Stimulated activated CD8-positive, alpha-beta memory T cell treated with anti-CD3 and anti-CD28 coated beads, Interleukin-4, amount 100 ng/mL, for 48 hours (primary cell): Measurements from ENCODE around the gene EIF3B.
"Not testable (repeated sequence)": the region's sequence is repeated elsewhere in the genome, so short reads cannot be mapped to it uniquely, and the experiment has no call there.

Experiments
- DNase-seq: peaks from one replicate; pipeline ENCODE4 v3.0.0-alpha.2; 2020

The EIF3B gene

DNA sequence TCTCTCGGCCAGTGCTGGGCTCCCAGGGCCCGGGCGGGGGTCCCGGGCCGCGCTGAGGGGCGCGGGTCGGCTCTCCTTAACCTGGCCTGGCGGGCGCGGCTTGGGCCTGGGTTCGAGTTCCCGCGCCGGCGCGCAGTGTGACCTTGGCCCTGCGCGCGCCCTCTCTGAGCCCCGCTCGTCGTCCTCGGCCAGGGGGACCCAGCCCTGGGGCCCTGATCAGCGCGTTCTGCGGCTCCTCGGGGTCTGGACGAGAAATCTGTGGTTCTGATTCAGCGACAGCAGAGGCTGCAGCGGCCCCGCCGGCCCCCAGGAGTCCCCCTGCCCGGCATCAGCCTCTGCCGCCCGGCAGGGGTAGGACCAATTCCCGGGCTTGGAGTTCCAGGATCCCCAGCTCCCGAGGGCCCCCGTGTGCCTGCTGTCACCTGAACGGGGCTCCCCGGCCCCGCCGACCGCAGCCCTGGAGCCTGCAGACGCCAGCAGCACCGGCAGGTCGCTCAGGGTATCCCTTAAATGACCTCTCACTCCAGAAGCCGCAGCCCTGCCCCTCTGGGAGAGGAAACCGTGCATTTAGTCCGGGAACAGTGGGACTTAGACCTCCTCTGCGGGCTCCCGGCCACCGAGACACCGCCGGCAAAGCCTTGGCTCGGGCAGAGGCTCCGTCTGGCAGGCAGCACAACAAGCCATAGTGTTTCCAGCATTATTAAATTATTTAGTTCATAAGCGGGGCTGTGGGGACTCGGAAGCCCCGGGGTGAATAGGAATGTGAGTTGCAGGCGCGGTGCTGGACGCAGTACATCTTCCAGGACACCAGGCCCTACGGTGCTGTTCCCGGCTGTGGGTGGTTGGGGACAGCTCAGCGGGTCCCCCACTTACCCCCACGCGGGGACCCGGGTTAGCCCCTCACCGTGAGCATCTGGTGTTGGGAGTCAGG is 49.4 kb downstream of the EIF3B start:
- DNase-seq: peak; percentile 60

DNA sequence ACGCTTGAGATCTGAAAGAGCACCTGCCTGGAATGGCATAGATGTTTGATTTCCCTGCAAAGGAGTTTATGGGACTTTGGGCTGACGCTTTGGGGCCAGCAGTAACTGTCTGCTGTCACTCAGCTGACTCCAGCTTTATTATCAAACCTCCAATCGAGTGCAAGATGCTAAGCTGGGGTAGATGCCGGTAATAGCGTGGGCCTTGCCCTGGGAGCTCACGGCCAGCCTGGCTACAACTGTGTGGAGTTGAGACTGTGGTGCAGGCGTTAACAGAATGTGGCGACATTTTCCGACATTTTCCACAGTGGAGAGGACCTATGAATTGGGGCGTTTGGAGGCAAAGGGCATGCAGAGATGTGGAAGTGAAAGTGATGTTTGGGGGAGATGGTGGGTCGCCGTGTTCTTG is 50.1 kb downstream of the EIF3B start:
- DNase-seq: no peak

DNA sequence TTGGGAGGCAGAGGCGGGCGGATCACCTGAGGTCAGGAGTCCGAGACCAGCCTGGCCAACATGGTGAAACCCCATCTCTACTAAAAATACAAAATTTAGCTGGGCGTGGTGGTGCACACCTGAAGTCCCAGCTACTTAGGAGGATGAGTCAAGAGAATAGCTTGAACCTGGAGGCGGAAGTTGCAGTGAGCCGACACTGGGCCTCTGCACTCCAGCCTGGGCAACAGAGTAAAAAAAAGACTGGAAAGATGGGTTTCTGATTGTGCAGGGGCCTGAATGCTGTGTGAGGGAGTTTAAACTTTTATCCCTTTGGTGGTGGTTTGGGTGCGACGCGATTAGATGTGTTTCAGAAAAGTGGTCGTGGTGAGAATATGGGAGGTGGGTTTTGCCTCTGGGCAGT is 50.6 kb downstream of the EIF3B start:
- no peak for DNase-seq

DNA sequence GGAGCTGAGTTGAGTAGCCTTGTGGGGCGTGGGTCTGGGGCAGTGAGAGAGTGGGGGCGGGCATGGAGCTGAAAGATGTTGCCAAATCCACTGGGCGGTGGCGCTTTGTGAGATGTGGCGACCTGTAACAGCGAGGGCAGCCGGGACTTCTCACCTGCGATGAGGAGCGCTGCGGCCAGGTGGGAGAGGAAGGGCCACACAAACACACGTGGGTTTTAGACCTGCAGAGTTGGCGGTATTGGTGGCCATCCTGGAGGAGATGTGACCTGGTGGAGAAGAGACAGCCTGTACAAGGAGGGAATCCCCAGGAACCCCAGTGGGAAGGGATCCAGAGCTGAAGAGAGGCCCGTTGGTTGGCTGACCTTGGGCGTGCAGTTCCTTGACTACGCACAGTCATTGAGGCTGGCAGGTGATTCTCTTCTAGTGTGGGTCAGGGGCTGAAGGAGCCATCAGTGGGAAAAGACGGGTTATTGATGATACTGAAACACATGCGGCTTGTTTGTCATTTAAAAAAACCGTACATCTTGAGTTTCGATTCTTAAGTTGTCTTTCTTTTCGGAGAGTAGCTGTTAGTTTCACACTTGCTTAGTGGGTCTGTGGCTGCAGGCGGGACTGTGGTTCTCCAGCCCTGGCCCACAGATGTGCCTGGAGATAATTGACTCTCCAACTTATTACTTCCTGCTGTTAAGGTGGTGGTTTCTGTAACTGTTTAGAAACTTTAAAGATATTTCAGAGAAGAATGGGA is 51.1 kb downstream of the EIF3B start:
- peak; percentile 80 for DNase-seq

DNA sequence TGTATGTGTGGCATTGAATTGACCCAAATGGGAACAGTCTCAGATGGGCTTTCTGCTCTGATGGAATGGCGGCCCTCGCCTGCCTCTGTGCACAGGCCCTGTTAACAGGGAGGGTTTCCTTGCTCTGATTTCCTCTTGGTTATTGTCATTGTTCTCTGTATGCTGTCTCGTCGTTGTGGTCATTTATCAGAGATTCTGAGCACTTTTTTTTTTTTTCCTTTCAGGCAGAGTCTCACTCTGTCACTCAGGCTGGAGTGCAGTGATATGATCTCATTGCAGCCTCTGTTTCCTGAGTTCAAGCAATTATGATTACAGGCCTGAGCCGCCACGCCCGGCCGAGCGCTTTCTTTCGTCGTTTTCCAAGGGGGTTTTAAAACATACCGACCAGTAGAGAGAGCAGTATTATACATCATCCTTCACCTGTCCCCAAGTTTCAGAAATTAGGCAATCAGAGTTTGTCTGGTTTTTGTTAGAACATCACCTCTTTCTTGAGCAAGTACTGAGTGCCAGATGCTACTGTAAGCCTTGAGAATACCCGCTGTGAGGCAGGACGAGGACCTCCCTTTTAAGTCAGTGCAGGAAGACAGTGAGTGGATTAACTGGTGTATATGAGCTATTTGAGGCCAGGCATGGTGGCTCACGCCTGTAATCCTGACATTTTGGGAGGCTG is 55.3 kb downstream of the EIF3B start:
- no peak for DNase-seq

DNA sequence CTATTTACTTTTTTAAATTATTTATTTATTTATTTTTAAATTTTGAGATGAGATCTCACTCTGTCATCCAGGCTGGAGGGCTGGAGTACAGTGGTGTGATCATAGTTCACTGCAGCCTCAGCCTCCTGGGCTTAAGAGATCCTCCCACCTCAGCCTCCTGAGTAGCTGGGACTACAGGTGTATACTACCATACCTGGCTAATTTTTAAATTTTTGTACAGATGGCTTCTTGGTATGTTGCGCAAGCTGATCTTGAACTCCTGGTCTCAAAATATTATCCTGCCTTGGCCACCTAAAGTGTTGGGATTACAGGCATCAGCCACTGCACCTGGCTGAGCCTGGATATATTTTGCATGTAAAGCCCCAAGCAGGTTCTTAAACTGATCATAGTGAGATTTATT is 56.4 kb downstream of the EIF3B start:
- DNase-seq: no peak

DNA sequence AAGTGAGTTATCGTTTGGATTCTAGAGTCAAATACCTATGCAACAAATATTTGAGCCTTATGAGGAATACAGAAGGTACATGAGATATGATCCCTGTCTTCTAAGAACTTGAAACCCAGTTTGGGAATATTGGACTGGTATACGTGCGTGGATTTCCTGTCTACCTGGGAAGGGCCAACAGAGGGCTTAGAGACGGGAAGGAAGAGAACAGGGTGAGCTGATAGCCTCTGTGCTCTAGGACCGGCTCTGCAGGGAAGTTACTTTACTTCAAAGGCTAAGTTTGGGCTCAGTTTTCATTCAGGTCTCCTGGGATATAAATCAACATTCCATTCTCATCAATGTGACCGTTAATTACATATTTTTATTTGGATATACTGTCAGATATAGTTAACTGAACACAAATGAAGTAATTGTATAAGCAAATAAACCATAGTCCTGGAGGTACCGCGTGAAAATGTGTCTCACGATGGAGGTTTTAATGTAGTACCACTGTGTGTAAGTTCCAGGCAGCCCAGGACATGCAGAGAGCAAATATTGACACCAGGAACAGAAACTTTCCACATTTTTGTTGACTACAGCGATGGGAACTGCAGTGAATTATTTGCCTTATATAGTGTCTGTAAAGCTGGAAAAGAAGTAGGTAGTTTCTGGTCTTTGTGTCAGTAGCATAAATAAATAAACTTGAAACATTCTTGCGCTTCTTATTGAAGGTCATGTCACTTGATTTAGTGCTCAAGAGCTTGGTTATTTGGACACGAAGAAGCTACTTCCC is 57.4 kb downstream of the EIF3B start:
- DNase-seq: no peak

DNA sequence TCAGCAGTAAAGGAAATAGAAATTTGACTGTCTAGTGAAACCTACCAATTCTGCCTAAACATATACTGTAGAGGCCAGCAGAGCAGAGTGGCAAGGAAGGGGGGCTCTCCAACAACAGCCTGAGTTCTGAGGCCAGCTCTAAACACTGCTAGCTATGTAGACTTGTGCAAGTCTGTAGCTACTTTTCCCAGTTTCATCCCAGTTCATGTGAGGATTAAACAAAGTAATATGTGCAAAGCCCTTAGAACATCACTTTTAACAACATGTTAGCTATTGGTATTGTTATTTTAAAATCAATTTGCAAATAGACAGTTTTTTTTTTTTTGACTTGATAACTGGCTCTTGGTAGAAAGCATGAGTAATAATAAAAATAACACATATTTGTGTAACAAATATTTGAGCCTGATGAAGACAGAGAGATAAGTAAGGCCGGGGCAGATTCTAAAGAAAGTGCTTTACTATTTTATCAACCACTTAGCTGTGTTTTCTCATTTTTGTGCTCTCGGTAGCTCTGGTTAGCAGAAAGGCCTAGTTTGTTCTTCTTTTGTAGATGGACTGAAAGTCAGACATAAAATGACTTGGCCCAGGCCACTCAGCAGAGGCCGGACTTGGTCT is 58.1 kb downstream of the EIF3B start:
- DNase-seq: no peak

DNA sequence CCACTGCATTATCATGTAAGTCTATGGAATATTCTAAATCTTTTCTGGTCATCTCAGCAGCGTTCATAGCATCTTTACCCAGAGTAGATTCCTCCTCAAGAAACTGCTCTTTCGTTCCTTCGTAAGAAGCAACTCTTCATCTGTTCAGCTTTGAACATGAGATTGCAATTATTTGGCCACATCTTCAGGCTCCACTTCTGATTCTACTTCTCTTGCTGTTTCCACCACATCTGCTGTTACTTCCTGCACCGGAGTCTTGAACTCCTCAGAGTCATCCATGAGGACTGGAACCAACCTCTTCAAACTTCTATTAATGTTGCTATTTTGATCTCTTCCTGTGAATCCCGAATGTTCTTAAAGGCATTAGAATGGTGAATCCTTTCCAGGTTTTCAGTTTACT is 61.4 kb downstream of the EIF3B start:
- no peak for DNase-seq

DNA sequence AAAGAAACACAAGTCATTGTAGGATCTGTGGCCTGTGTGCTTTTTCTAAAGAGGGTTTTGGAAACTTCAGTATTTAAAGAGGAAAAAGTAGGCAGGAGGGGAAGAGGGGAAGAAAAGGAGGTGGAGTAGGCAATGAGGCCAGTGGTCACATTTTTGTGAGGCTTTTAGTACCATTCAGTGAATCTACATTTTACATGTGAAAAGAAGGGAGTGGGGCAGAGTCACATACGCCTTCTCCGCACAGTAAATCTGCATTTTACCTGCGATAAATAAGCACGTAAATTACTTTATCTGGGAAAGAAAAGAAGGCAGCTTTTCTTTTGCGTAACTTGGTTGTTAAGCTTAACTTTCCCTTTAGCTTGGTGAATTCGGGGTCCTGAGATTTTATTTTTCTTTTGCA is 62.0 kb downstream of the EIF3B start:
- DNase-seq: no peak

DNA sequence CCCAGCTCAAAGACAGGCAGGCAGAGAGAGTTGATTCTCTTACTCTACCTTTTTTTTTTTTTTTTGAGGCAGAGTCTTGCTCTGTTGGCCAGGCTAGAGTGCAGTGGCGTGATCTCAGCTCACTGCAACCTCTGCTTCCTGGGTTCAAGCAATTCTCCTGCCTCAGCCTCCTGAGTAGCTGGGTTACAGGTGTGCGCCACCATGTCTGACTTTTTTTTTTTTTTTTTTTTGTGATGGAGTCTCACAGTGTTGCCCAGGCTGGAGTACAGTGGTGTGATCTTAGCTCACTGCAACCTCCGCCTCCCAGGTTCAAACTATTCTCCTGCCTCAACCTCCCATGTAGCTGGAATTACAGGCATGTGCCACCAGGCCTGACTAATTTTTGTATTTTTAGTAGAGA is 62.6 kb downstream of the EIF3B start:
- DNase-seq: not testable (repeated sequence)

DNA sequence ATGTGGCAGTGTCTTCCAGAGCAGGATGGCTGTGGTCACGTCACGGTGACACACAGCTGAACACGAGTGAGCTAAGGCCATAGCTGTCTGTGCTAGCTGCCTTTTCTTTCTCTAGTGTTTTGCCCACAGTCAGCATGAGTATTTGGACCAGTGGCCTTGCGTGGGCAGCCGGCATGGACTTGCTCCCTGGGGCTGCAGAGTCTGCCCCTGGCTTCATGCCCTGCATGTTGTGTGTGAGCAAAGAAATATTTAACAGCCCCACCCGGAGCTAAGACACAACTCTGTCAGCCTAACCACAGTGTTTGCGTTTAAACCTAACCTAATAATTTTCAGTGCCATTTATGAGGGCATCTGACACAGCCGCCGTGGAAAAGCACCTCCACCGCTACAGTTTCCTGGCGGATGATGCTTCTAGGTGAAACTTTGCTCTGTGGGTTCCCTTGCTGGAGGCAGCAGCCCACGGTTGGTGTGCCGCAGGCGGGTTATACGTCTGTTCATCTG is 63.4 kb downstream of the EIF3B start:
- peak; percentile 77 for DNase-seq

DNA sequence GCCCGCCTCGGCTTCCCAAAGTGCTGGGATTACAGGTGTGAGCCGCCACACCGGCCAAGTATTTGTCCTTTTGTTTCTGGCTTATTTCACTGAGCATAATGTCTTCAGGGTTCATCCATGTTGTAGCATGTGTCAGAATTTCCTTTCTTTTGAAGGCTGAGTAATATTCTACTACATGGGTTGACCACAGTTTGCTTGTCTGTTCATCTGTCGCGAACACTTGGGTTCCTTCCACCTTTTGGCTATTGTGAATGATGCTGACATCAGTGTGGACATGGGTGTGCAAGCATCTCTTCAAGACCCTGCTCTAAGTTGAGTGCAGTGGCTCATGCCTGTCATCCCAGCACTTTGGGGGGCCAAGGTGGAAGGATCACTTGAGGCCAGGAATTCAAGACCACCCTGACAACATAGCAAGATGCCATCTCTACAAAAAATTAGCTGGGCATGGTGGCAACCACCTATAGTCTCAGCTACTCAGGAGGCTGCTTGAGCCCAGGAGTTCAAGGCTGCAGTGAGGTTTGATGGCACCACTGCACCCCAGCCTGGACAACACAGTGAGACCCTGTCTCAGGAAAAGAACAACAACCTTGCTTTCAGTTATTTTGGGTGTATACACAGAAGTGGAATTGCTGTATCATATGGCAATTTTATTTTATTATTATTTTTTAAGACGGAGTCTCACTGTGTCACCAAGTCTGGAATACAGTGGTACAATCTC is 65.7 kb downstream of the EIF3B start:
- no peak for DNase-seq

DNA sequence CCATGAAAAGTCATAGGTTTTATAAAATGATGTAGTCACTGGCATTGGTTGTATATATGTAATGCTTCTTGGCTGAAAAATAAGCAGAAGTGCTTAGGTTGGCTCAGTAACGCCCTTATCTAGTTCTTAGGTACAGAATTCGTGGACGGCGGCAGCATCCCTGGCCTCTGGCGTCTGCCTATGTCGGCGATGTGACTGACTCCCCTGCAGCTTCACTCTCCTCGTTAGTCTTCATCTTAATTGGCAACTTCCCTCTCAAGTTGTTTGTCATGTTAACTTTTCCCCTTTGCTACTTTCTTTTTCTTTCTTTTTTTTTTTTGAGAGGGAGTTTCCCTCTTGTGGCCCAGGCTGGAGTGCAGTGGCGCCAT is 67.3 kb downstream of the EIF3B start:
- DNase-seq: no peak

DNA sequence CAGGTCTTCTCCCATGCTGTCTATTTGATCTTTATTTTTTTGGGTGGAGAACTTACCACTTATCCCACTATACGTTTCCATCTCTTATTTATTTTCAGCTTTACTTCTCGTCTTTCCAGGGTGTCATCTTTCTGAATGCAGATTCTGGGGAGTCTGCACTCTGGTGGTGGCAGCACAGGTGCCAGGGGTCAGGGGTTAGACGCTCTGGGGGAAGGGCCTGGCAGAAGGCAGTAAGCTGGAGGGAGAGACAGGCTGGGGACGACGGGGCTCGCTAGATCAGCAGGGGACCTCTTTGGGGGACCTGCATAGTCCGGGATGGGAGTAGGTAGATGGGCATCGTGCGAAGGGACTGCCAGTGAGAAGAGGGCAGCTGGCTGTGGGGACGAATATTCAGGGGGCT is 71.1 kb downstream of the EIF3B start:
- DNase-seq: no peak
